GM21825 (cell line): ENCODE measurements around the gene PAK6.
A peak's percentile ranks its signal among the peaks of the same experiment; 100 is the strongest.

Experiments used
- ATAC-seq: cut with Tn5 transposase; IDR thresholded peaks from one replicate; pipeline ENCODE4 v1.9.1; 2021; ENCODE audit warnings: mild to moderate bottlenecking, moderate library complexity; ENCODE audit not compliant: unreplicated experiment

The PAK6 gene

GRCh38 chr15:40307421-40308211 lies 68.8 kb downstream of the PAK6 start, which contains the start of gene PLCB2:
TSS of gene PLCB2 (minus strand) at chr15:40307935. CDS start at chr15:40307672, 263 bp downstream.
- ATAC-seq, result peak; percentile 57

GRCh38 chr15:40309344-40309862 lies 70.5 kb downstream of the PAK6 start:
- ATAC-seq, result no peak

GRCh38 chr15:40310001-40310959 lies 71.4 kb downstream of the PAK6 start:
- no peak for ATAC-seq

GRCh38 chr15:40310993-40311392 lies 72.1 kb downstream of the PAK6 start:
- no peak for ATAC-seq

GRCh38 chr15:40312370-40313158 lies 73.7 kb downstream of the PAK6 start:
- no peak for ATAC-seq

GRCh38 chr15:40313531-40314398 lies 74.9 kb downstream of the PAK6 start:
- no peak for ATAC-seq

- ATAC-seq, result no peak
Observed at GRCh38 chr15:40314723-40315276, 75.9 kb downstream of the PAK6 start.

- ATAC-seq, result no peak
Observed at GRCh38 chr15:40316931-40317330, 78.1 kb downstream of the PAK6 start.

GRCh38 chr15:40317580-40317979 lies 78.7 kb downstream of the PAK6 start:
- no peak for ATAC-seq

GRCh38 chr15:40320409-40320808 lies 81.5 kb downstream of the PAK6 start:
- ATAC-seq, result no peak

- ATAC-seq, result no peak
Observed at GRCh38 chr15:40320931-40321371, 82.1 kb downstream of the PAK6 start.

- ATAC-seq, result no peak
Observed at GRCh38 chr15:40322531-40323238, 83.8 kb downstream of the PAK6 start.

- peak; percentile 84 for ATAC-seq
Observed at GRCh38 chr15:40323239-40323952, 84.5 kb downstream of the PAK6 start, which contains the start of gene INAFM2. TSS of gene INAFM2 (plus strand) at chr15:40323692. CDS start at chr15:40324056, 364 bp downstream.

GRCh38 chr15:40323953-40324937 lies 85.4 kb downstream of the PAK6 start:
- peak; percentile 2 for ATAC-seq

- no peak for ATAC-seq
Observed at GRCh38 chr15:40325188-40325587, 86.3 kb downstream of the PAK6 start.

- no peak for ATAC-seq
Observed at GRCh38 chr15:40325700-40326099, 86.8 kb downstream of the PAK6 start.
